ENCODE results near the gene SUMO4. TPM values are rescaled to one million over a fixed set of nuclear protein-coding genes. Genes with fewer than 3 reads are reported as not detected.

SUMO4 gene
- total and polyA plus RNA-seq, 9 of the 15 experiments (the other 6 are each of a cell fraction or from before 2014, with no cell fraction given) = 0.20 to 1.9 (median 0.50) TPM; not detected in 2

GRCh38 chr6:149414821-149415220 lies 14.8 kb downstream of the SUMO4 start (continued):
- TF ChIP-seq MGA (IDR thresholded peaks at IDR 0.05) (no peak), TOE1 (IDR thresholded peaks at IDR 0.05; ENCODE audit: borderline replicate concordance) (no peak), TOE1 (CRISPR knock-in tag; IDR thresholded peaks at IDR 0.05; ENCODE audit: borderline replicate concordance, low read depth) (no peak), ILF3 (IDR thresholded peaks at IDR 0.05; ENCODE audit: borderline replicate concordance) (no peak), RCOR1 (IDR thresholded peaks at IDR 0.05; ENCODE audit: borderline replicate concordance in 1 of 2, low read depth in 2 of 2, low read length in 2 of 2) (no peak), POLR3A (IDR thresholded peaks at IDR 0.05; ENCODE audit: borderline replicate concordance, extremely low read depth, insufficient read depth, insufficient read length) (no peak), RBM39 (optimal IDR thresholded peaks at IDR 0.05; ENCODE audit: low read depth, low read length) (no peak)

All from K562 (cell line).